ENCODE results near the gene STIMATE. TPM values are rescaled to one million over a fixed set of nuclear protein-coding genes. Genes with fewer than 3 reads are reported as not detected.

Gene STIMATE
- total RNA-seq, 4 donors from 2014 or later: 12.7 to 20.7 (median 16.1) TPM

DNA sequence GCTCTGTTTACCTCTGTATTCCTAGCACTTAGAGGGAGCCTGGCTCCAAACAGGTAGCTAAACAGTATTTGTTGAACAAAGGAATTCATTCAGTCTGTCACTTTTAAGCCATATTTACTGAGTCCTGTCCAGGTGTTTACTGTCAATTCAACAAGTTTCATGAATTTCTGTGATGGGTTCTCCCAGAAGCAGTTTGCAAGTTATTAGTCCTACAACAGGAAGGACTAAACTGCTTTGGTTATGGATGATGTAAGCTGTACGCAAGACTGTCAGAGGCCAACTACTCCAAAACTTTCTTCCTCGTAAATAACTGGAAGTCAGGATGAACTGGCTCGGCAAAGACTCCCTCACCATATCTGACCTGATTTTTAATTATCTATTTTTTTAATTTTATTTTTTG lies 25.1 kb downstream of the STIMATE start:
- 76 to 86% methylated on average over 3 of the region's 3 CpGs for WGBS, 2 donors
- no peak for DNase-seq (ENCODE audit: low spot score in 2 of 2)
- H3K4me3 ChIP-seq (ENCODE audit: low read depth, poor library complexity, severe bottlenecking): no peak overlapping the region
- no peak for TF ChIP-seq POLR2A (IDR thresholded peaks at IDR 0.05)
- TF ChIP-seq, protein P1, sequence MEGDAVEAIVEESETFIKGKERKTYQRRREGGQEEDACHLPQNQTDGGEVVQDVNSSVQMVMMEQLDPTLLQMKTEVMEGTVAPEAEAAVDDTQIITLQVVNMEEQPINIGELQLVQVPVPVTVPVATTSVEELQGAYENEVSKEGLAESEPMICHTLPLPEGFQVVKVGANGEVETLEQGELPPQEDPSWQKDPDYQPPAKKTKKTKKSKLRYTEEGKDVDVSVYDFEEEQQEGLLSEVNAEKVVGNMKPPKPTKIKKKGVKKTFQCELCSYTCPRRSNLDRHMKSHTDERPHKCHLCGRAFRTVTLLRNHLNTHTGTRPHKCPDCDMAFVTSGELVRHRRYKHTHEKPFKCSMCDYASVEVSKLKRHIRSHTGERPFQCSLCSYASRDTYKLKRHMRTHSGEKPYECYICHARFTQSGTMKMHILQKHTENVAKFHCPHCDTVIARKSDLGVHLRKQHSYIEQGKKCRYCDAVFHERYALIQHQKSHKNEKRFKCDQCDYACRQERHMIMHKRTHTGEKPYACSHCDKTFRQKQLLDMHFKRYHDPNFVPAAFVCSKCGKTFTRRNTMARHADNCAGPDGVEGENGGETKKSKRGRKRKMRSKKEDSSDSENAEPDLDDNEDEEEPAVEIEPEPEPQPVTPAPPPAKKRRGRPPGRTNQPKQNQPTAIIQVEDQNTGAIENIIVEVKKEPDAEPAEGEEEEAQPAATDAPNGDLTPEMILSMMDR (IDR thresholded peaks at IDR 0.05): no peak
- intact Hi-C loops (cut with DNase I; ENCODE audit: low total_unique reads): no loop called here

DNA sequence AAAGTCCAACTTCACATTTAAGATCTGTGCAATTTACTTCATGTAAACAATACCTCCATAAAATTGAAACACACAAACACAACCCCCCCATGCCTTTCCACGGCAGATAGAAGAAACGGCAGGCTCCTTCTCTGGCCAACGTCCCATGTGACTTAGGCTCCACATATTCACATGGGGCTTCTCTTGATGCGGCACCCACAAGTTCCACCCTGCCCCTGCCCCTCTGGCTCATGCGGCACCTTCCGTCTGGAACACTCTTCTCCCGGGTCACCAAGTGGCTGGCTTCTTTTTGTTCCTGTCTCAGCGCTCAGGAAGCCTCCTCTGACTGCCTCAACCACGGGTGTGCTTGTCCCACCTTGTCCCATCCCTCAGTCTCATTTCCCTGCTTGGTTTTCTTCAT lies 25.6 kb downstream of the STIMATE start:
- intact Hi-C loops (cut with DNase I; ENCODE audit: low total_unique reads): no loop called here
- no peak for DNase-seq (ENCODE audit: low spot score in 2 of 2)
- WGBS, 2 donors: 84 to 89% methylated on average over 9 of the region's 9 CpGs
- TF ChIP-seq, protein P1 (IDR thresholded peaks at IDR 0.05): no peak
- no peak for TF ChIP-seq POLR2A (IDR thresholded peaks at IDR 0.05)
- H3K4me3 ChIP-seq (ENCODE audit: low read depth, poor library complexity, severe bottlenecking): no peak overlapping the region

DNA sequence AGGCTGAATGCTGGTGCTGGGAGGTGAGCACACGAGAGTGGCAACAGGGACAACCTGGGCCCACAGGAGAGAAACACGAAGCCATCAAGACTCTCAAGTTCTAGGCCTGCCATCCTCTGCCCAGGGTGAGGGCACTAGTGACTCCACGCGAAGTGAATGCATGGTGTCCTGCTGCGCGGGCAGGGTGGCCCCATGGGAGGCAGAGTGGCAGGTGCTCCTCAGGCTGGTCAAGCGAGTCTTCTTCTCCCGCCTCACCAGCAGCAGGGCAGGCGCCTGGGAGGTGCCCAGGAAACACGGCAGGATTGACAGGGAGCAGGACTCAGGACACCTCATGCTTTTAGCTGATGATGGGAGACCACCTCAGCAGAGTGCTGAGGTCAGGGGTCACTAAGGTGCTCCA lies 26.9 kb downstream of the STIMATE start:
- no peak for TF ChIP-seq POLR2A (IDR thresholded peaks at IDR 0.05)
- H3K4me3 ChIP-seq (ENCODE audit: low read depth, poor library complexity, severe bottlenecking): no peak overlapping the region
- no peak for DNase-seq (ENCODE audit: low spot score in 2 of 2)
- 96 to 99% methylated on average over 10 of the region's 10 CpGs for WGBS, 2 donors
- intact Hi-C loops (cut with DNase I; ENCODE audit: low total_unique reads): no loop called here

DNA sequence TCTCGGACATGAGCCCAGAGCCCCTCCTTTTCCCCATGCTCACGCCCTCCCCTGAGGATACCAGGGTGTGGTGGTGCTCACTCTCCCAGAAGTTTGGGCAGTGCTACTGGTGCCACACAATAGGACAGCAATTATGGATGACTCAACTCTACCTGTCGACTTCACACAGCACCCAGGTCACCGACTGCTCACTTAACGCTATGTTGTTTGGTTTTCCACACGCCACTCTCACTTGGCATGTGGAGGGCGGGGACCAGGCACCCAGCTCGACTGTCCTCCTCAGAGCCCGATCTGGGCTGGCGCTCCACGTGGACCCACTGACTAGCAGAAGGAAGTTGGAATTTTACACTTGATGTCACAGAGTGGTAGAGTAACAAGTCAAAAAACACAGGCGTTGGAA lies 30.9 kb downstream of the STIMATE start:
- WGBS, 2 donors: 81 to 83% methylated on average over 12 of the region's 12 CpGs
- intact Hi-C loops (cut with DNase I; ENCODE audit: low total_unique reads): no loop called here
- H3K4me3 ChIP-seq (ENCODE audit: low read depth, poor library complexity, severe bottlenecking): no peak overlapping the region
- DNase-seq (ENCODE audit: low spot score in 2 of 2): no peak
- TF ChIP-seq POLR2A (IDR thresholded peaks at IDR 0.05): no peak
- TF ChIP-seq, protein P1 (IDR thresholded peaks at IDR 0.05): no peak

DNA sequence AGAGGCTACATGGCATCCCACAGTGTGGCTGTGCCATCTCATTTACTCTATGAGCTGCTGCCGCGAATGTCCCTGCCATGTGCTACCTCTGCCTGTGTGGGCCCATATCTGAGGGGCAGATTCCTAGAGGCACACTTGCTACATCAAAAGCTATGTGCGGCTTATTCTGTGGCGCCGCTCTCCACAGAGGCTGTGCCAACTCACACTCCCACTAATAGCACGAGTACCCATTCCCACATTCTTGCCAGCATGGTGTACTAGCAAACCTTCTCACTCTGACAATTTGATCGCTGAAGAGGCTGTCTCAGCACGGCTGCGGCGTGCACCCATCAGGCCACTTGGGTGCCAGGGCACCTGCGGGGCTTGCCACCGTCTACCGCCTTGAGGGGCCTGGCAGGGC lies 31.4 kb downstream of the STIMATE start:
- no peak overlapping the region for H3K4me3 ChIP-seq (ENCODE audit: low read depth, poor library complexity, severe bottlenecking)
- TF ChIP-seq, protein P1 (IDR thresholded peaks at IDR 0.05): no peak
- TF ChIP-seq POLR2A (IDR thresholded peaks at IDR 0.05): no peak
- no peak for DNase-seq (ENCODE audit: low spot score in 2 of 2)
- intact Hi-C loops (cut with DNase I; ENCODE audit: low total_unique reads): no loop called here
- WGBS, 2 donors: 72 to 86% methylated on average over 11 to 13 of the region's 13 CpGs

DNA sequence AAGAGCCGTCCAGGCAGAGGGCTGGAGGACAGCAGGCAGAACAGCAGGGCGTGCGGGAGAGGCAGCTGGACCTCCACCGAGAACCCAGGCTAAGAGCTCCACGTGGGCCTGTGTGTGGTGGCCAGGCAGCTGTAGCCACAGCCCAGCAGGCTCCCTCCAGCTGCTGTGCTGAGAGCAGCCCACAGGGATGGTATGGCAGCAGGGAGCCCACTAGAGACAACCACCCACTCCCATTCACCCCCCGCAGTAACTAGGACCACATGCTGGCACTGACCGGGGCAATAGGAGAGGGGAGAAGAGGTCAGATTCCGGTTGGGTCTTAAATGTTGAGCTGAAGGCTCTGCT lies 37.0 kb downstream of the STIMATE start:
- H3K4me3 ChIP-seq (ENCODE audit: low read depth, poor library complexity, severe bottlenecking): no peak overlapping the region
- intact Hi-C loops (cut with DNase I; ENCODE audit: low total_unique reads): no loop called here
- DNase-seq (ENCODE audit: low spot score in 2 of 2): no peak
- WGBS, 2 donors: 82 to 85% methylated on average over 8 of the region's 8 CpGs
- TF ChIP-seq, protein P1 (IDR thresholded peaks at IDR 0.05): no peak
- TF ChIP-seq POLR2A (IDR thresholded peaks at IDR 0.05): no peak

Data from lower leg skin (tissue), 4 donors.